Measurements from ENCODE around the gene DRC7. TPM values are rescaled to one million over a fixed set of nuclear protein-coding genes. Genes with fewer than 3 reads are reported as not detected.

DRC7 gene
- total RNA-seq, 1 experiment from 2014 or later: not detected

GRCh38 chr16:57760357-57761160 lies 66.0 kb downstream of the DRC7 start:
- no peaks in the 10 kb centered on the region for H3K27me3 ChIP-seq (ENCODE audit: control insufficient read depth, insufficient read depth, low read length)
- DNase-seq (ENCODE audit: low read depth, low spot score) (no peak), ATAC-seq (no peak)
- no peak overlapping the region for H3K27ac ChIP-seq (ENCODE audit: low read length)
- intact Hi-C loops (cut with micrococcal nuclease; ENCODE audit: unreplicated experiment) (no loop called here), in situ Hi-C loops (cut with HindIII; ENCODE audit: low pct_unique_long_range_greater_than_20kb, low sequenced_read_pairs) (no loop called here)
- POLR2A ChIA-PET: no interaction called here
- H3K4me1 ChIP-seq (ENCODE audit: control insufficient read depth, insufficient read depth, low read length): no peaks in the 10 kb centered on the region
- no peak for TF ChIP-seq POLR2AphosphoS5 (IDR thresholded peaks at IDR 0.05; ENCODE audit: low read depth, low read length)
- H3K4me3 ChIP-seq (ENCODE audit: low read depth in 2 of 2, low read length in 2 of 2): no peak overlapping the region
- CTCF ChIA-PET: interaction anchor here (0.6 kb wide), 1 partner anchor 169 kb away, joined by 3 read pairs; no protein-coding TSS in a partner anchor
- BruUV-seq (replicated peaks): no TSS peak
- H3K9me3 ChIP-seq (ENCODE audit: control insufficient read depth, insufficient read depth, low read depth, low read length): no peaks in the 10 kb centered on the region
- no peaks in the 10 kb centered on the region for H3K36me3 ChIP-seq (ENCODE audit: control insufficient read depth, insufficient read depth, low read length)

GRCh38 chr16:57761301-57761700 lies 66.7 kb downstream of the DRC7 start:
- CTCF ChIA-PET: no interaction called here
- TF ChIP-seq SIN3A (IDR thresholded peaks at IDR 0.05; ENCODE audit: borderline replicate concordance, insufficient read depth, low read depth, low read length) (no peak), POLR2AphosphoS5 (IDR thresholded peaks at IDR 0.05; ENCODE audit: low read depth, low read length) (no peak), TCF7L2 (IDR thresholded peaks at IDR 0.05; ENCODE audit: low read depth, low read length) (no peak)
- Histone ChIP-seq H3K27me3 (ENCODE audit: control insufficient read depth, insufficient read depth, low read length) (no peaks in the 10 kb centered on the region), H3K4me1 (ENCODE audit: control insufficient read depth, insufficient read depth, low read length) (no peaks in the 10 kb centered on the region), H3K4me3 (ENCODE audit: low read depth in 2 of 2, low read length in 2 of 2) (no peak overlapping the region), H3K9me3 (ENCODE audit: control insufficient read depth, insufficient read depth, low read depth, low read length) (no peaks in the 10 kb centered on the region), H3K36me3 (ENCODE audit: control insufficient read depth, insufficient read depth, low read length) (no peaks in the 10 kb centered on the region), H3K27ac (ENCODE audit: low read length) (no peak overlapping the region)
- no TSS peak for BruUV-seq (replicated peaks)
- DNase-seq (ENCODE audit: low read depth, low spot score) (no peak), ATAC-seq (no peak)
- in situ Hi-C loops (cut with HindIII; ENCODE audit: low pct_unique_long_range_greater_than_20kb, low sequenced_read_pairs): no loop called here
- intact Hi-C loops (cut with micrococcal nuclease; ENCODE audit: unreplicated experiment): no loop called here
- POLR2A ChIA-PET: no interaction called here

GRCh38 chr16:57761957-57762356 lies 67.4 kb downstream of the DRC7 start:
- TF ChIP-seq POLR2AphosphoS5 (IDR thresholded peaks at IDR 0.05; ENCODE audit: low read depth, low read length) (no peak), CTCF (IDR thresholded peaks at IDR 0.05) (no peak), REST (IDR thresholded peaks at IDR 0.05; ENCODE audit: insufficient read depth in 1 of 2, low read depth in 2 of 2, low read length in 1 of 2) (no peak), TCF7L2 (IDR thresholded peaks at IDR 0.05; ENCODE audit: low read depth, low read length) (no peak), SIN3A (IDR thresholded peaks at IDR 0.05; ENCODE audit: borderline replicate concordance, insufficient read depth, low read depth, low read length) (no peak)
- no TSS peak for BruUV-seq (replicated peaks)
- ChIA-PET POLR2A (no interaction called here), CTCF (no interaction called here)
- DNase-seq (ENCODE audit: low read depth, low spot score) (no peak), ATAC-seq (no peak)
- in situ Hi-C loops (cut with HindIII; ENCODE audit: low pct_unique_long_range_greater_than_20kb, low sequenced_read_pairs) (no loop called here), intact Hi-C loops (cut with micrococcal nuclease; ENCODE audit: unreplicated experiment) (no loop called here)
- no peak overlapping the region for H3K27ac ChIP-seq (ENCODE audit: low read length)
- H3K27me3 ChIP-seq (ENCODE audit: control insufficient read depth, insufficient read depth, low read length): no peaks in the 10 kb centered on the region
- H3K4me1 ChIP-seq (ENCODE audit: control insufficient read depth, insufficient read depth, low read length): no peaks in the 10 kb centered on the region
- H3K9me3 ChIP-seq (ENCODE audit: control insufficient read depth, insufficient read depth, low read depth, low read length): no peaks in the 10 kb centered on the region
- no peaks in the 10 kb centered on the region for H3K36me3 ChIP-seq (ENCODE audit: control insufficient read depth, insufficient read depth, low read length)
- no peak overlapping the region for H3K4me3 ChIP-seq (ENCODE audit: low read depth in 2 of 2, low read length in 2 of 2)
